ENCODE data around the gene AGMO.

GRCh38 chr7:15288741-15289140, 273.1 kb downstream of the AGMO start:
- no peak for TF ChIP-seq POLR2A (IDR thresholded peaks at IDR 0.05; ENCODE audit: low read depth, low read length)
- TF ChIP-seq POLR2AphosphoS5 (IDR thresholded peaks at IDR 0.05; ENCODE audit: low read depth, low read length): no peak
